WTC11 (cell line): ENCODE data around the gene HEATR5A. TPM values are rescaled to one million over a fixed set of nuclear protein-coding genes. Genes with fewer than 3 reads are reported as not detected.

Experiments used
- ATAC-seq: fragments of 200-7000 bp; cut with Tn5 transposase; 2 replicates; pipeline ENCODE4 v1.10.0; 2021; ENCODE audit warnings: mild to moderate bottlenecking, moderate library complexity
- CTCF ChIA-PET: fragments of 300-600 bp; sonication (Branson Sonifier 250); formaldehyde crosslinking; loops from one replicate; lab custom pipeline; 2021; ENCODE audit warnings: antibody characterized with exemption; lab: Charles Lee
- POLR2A ChIA-PET: fragments of 350-600 bp; sonication (Branson Sonifier 250); formaldehyde crosslinking; loops from one replicate; lab custom pipeline; 2021; ENCODE audit warnings: antibody characterized with exemption; lab: Charles Lee
- DNase-seq: peaks from one replicate; pipeline ENCODE4 v3.0.0; 2021; ENCODE audit warnings: low spot score
- H3K27ac Mint-ChIP-seq: 2 replicates; pipeline ENCODE4 v1.8.0; 2021; ENCODE audit warnings: mixed read lengths
- H3K27me3 Mint-ChIP-seq: 2 replicates; pipeline ENCODE4 v1.8.0; 2021; ENCODE audit warnings: low read depth, mild to moderate bottlenecking, moderate library complexity, mixed read lengths
- H3K36me3 Mint-ChIP-seq: 2 replicates; pipeline ENCODE4 v1.8.0; 2021; ENCODE audit warnings: mixed read lengths
- H3K4me1 Mint-ChIP-seq: 2 replicates; pipeline ENCODE4 v1.8.0; 2022; ENCODE audit warnings: mixed read lengths
- H3K4me3 Mint-ChIP-seq: 2 replicates; pipeline ENCODE4 v1.8.0; 2021; ENCODE audit warnings: mild to moderate bottlenecking, moderate library complexity, mixed read lengths
- H3K9me3 Mint-ChIP-seq: 2 replicates; pipeline ENCODE4 v1.8.0; 2021; ENCODE audit warnings: mixed read lengths
- ATF6 ChIP-seq: sonication (generic); formaldehyde crosslinking; IDR thresholded peaks from 2 replicates; pipeline ENCODE4 v1.8.1; 2023; ENCODE audit warnings: mild to moderate bottlenecking, missing genetic modification reagents
- CBFB ChIP-seq: sonication (generic); formaldehyde crosslinking; IDR thresholded peaks from 2 replicates; pipeline ENCODE4 v1.8.1; 2022; ENCODE audit warnings: mild to moderate bottlenecking, low read depth, missing genetic modification reagents
- E2F5 ChIP-seq: sonication (generic); formaldehyde crosslinking; IDR thresholded peaks from 2 replicates; pipeline ENCODE4 v1.8.1; 2022; ENCODE audit warnings: mild to moderate bottlenecking, moderate library complexity, missing genetic modification reagents
- ELF4 ChIP-seq: sonication (generic); formaldehyde crosslinking; IDR thresholded peaks from 2 replicates; pipeline ENCODE4 v1.8.1; 2022; ENCODE audit warnings: low read depth, mild to moderate bottlenecking, moderate library complexity, missing genetic modification reagents
- FOXJ3 ChIP-seq: sonication (generic); formaldehyde crosslinking; IDR thresholded peaks from 2 replicates; pipeline ENCODE4 v1.9.0; 2021; ENCODE audit warnings: missing genetic modification reagents, mild to moderate bottlenecking, borderline replicate concordance
- FOXK1 ChIP-seq: sonication (generic); formaldehyde crosslinking; IDR thresholded peaks from 2 replicates; pipeline ENCODE4 v1.8.0; 2022; ENCODE audit warnings: mild to moderate bottlenecking, moderate library complexity, missing genetic modification reagents
- HMGXB4 ChIP-seq: sonication (generic); formaldehyde crosslinking; IDR thresholded peaks from 2 replicates; pipeline ENCODE4 v1.8.1; 2023; ENCODE audit warnings: mild to moderate bottlenecking, moderate library complexity, missing genetic modification reagents
- IRF1 ChIP-seq: sonication (generic); formaldehyde crosslinking; IDR thresholded peaks from 2 replicates; pipeline ENCODE4 v1.8.0; 2023; ENCODE audit warnings: missing genetic modification reagents
- PRRX2 ChIP-seq: fragments of 250-450 bp; sonication (Bioruptor Pico); IDR thresholded peaks from 2 replicates; pipeline ENCODE4 v1.8.0; 2021; ENCODE audit warnings: mild to moderate bottlenecking
- ZBTB21 ChIP-seq: sonication (generic); formaldehyde crosslinking; IDR thresholded peaks from 2 replicates; pipeline ENCODE4 v1.8.1; 2023; ENCODE audit warnings: mild to moderate bottlenecking, missing genetic modification reagents, borderline replicate concordance
- ZNF232 ChIP-seq: sonication (generic); formaldehyde crosslinking; IDR thresholded peaks from 2 replicates; pipeline ENCODE4 v1.8.0; 2022; ENCODE audit warnings: mild to moderate bottlenecking, missing genetic modification reagents
- ZNF263 ChIP-seq: sonication (generic); formaldehyde crosslinking; IDR thresholded peaks from 2 replicates; pipeline ENCODE4 v1.8.1; 2022; ENCODE audit warnings: low read depth, mild to moderate bottlenecking, moderate library complexity, missing genetic modification reagents
- ZNF396 ChIP-seq: fragments of 250-450 bp; sonication (Bioruptor Pico); IDR thresholded peaks from 2 replicates; pipeline ENCODE4 v1.8.0; 2021; ENCODE audit warnings: mild to moderate bottlenecking, moderate library complexity, borderline replicate concordance
- ZSCAN18 ChIP-seq: fragments of 250-450 bp; sonication (Bioruptor Pico); IDR thresholded peaks from 2 replicates; pipeline ENCODE4 v2.1.2; 2022; ENCODE audit warnings: mild to moderate bottlenecking, moderate library complexity
- total RNA-seq: library from RNA; stranded (reverse); gene quantifications from 3 replicates; pipeline ENCODE4 v1.2.3, GENCODE V29; 2021
- TF ChIP-seq, protein P1 (sequence below): fragments of 250-450 bp; sonication (Bioruptor Pico); IDR thresholded peaks from 2 replicates; pipeline ENCODE4 v1.8.0; 2021; ENCODE audit warnings: mild to moderate bottlenecking

Gene HEATR5A
- total RNA-seq, 1 experiment from 2014 or later: 36.2 TPM

- Mint-ChIP-seq H3K4me3 (no peak overlapping the region), H3K27ac (no peak overlapping the region), H3K4me1 (no peaks in the 10 kb centered on the region), H3K36me3 (no peaks in the 10 kb centered on the region), H3K9me3 (peaks cover 8% of the 10 kb centered on the region), H3K27me3 (no peaks in the 10 kb centered on the region)
- no peak for ATAC-seq
- ChIA-PET CTCF (no interaction called here), POLR2A (no interaction called here)
- no peak for TF ChIP-seq E2F5 (CRISPR knock-in tag)
- TF ChIP-seq HMGXB4 (CRISPR knock-in tag): no peak
- TF ChIP-seq CBFB (CRISPR knock-in tag): no peak
- TF ChIP-seq ELF4: no peak
- TF ChIP-seq ZNF396 (CRISPR knock-in tag): no peak
- TF ChIP-seq ZBTB21 (CRISPR knock-in tag): no peak
- TF ChIP-seq IRF1 (CRISPR knock-in tag): no peak
- no peak for TF ChIP-seq PRRX2 (CRISPR knock-in tag)
- TF ChIP-seq ZNF232 (CRISPR knock-in tag): no peak
- TF ChIP-seq, protein P1, sequence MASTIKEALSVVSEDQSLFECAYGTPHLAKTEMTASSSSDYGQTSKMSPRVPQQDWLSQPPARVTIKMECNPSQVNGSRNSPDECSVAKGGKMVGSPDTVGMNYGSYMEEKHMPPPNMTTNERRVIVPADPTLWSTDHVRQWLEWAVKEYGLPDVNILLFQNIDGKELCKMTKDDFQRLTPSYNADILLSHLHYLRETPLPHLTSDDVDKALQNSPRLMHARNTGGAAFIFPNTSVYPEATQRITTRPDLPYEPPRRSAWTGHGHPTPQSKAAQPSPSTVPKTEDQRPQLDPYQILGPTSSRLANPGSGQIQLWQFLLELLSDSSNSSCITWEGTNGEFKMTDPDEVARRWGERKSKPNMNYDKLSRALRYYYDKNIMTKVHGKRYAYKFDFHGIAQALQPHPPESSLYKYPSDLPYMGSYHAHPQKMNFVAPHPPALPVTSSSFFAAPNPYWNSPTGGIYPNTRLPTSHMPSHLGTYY (CRISPR knock-in tag): no peak
- TF ChIP-seq FOXJ3 (CRISPR knock-in tag): no peak
- TF ChIP-seq ZNF263 (CRISPR knock-in tag): no peak
- no peak for TF ChIP-seq ZSCAN18
- TF ChIP-seq ATF6: no peak
- no peak for DNase-seq
These were observed 166.4 kb downstream of the HEATR5A start for GRCh38 chr14:31253746-31254471.

DNA sequence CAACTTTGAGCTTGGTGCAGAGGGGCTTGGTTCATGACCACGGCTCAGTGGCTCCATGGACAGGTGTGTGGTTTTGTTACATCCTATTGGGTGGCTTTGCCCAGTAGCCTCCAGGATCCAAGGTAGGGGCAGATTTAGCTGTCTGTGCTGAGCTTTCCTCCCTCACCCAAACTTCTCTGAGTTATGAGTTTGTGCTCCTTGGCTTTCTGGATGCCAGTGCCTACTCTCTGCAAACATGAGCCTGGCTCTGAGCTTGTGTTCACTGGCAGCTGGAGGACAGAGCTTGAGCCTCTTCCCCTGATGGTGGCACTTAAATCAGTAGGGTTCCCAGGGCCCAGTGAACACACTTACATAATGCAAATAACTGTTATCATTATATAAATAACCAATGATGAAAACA lies 167.5 kb downstream of the HEATR5A start:
- Mint-ChIP-seq H3K4me3 (no peak overlapping the region), H3K36me3 (no peaks in the 10 kb centered on the region), H3K4me1 (no peaks in the 10 kb centered on the region), H3K9me3 (peaks cover 8% of the 10 kb centered on the region), H3K27ac (no peak overlapping the region), H3K27me3 (no peaks in the 10 kb centered on the region)
- no peak for ATAC-seq
- DNase-seq: no peak
- POLR2A ChIA-PET: no interaction called here
- CTCF ChIA-PET: interaction anchor here (0.6 to 0.8 kb wide), 2 partner anchors 34 to 48 kb away, joined by 3 read pairs; no protein-coding TSS in a partner anchor
- no peak for TF ChIP-seq FOXK1 (CRISPR knock-in tag)
